ENCODE data around the gene ZNF511. TPM values are rescaled to one million over a fixed set of nuclear protein-coding genes. Genes with fewer than 3 reads are reported as not detected.

ZNF511 gene
- total and polyA plus RNA-seq, 2 experiments from 2014 or later: 53.7 to 150 TPM

DNA sequence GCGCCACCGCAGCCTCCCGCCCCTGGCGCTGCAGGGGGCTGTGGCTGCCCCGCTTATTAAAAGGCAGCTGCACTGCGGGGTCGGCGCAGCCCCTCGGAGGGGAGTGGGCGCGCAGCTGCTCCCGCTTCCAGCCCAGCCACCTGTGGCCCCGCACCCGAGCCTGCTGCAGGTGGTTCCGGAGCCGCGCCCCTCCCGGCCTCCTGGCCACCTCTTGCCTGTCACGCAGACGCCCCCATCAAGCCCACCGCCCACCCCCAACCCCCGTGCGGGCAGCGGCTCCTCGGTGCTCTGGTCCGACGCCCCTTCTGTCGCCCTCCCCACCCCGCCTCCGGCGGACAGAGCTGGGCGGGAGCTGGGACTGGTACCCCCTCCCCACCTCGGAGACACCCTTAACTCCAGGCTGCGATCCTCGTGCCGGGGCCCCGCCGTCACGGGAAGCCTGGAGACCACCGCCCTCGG lies 27.4 kb downstream of the ZNF511 start:
- Histone ChIP-seq H3K27me3 (peaks cover 63% of the 10 kb centered on the region), H3K9me3 (ENCODE audit: low read depth) (no peaks in the 10 kb centered on the region), H3K4me1 (ENCODE audit: low read depth) (peaks cover 3% of the 10 kb centered on the region), H3K27ac (no peak overlapping the region), H3K4me3 (no peak overlapping the region), H3K36me3 (no peaks in the 10 kb centered on the region)
- TF ChIP-seq, protein P1, sequence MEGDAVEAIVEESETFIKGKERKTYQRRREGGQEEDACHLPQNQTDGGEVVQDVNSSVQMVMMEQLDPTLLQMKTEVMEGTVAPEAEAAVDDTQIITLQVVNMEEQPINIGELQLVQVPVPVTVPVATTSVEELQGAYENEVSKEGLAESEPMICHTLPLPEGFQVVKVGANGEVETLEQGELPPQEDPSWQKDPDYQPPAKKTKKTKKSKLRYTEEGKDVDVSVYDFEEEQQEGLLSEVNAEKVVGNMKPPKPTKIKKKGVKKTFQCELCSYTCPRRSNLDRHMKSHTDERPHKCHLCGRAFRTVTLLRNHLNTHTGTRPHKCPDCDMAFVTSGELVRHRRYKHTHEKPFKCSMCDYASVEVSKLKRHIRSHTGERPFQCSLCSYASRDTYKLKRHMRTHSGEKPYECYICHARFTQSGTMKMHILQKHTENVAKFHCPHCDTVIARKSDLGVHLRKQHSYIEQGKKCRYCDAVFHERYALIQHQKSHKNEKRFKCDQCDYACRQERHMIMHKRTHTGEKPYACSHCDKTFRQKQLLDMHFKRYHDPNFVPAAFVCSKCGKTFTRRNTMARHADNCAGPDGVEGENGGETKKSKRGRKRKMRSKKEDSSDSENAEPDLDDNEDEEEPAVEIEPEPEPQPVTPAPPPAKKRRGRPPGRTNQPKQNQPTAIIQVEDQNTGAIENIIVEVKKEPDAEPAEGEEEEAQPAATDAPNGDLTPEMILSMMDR (IDR thresholded peaks at IDR 0.05; ENCODE audit: low read depth, low read length): no peak
- DNase-seq (ENCODE audit: low read depth in 1 of 2, low spot score in 1 of 2): no peak

DNA sequence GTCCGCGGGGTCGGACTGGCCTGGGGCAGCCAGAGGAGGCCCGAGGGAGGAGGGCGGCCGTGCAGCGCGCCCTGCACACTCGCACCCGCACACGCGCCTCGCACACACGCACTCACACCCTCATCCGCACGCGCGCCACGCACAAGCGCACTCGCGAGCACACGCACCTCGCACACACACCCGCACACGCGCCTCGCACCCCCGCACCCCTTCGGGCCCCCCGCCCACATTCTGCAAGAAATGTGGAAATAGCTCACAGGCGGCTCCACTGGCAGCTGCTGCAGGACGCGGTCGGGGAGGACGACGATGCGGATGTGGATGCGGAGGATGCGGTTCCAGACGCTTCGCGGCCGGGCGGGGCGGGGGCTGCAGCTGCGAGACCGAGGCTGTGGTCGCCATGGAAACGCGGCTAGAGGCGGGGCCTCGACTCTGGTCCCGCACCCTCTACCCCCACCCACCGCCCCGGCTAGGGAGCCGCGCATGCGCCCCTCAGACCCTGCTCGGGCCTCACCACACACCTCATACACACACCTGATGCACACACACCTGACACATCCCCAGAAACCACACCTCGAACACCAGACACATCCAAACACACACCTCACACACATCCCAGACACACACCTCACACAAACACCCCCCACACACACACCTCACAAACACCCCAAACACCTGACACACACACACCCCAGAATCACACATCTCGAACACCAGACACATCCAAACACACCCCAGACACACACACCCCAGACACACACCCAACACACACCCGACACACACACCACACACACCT lies 28.1 kb downstream of the ZNF511 start, which contains the start of gene CALY:
Gene CALY (minus strand): TSS at position 320 of the 793 bp plus-strand sequence. CDS start 7,907 bp downstream, outside the sequence.
- no peaks in the 10 kb centered on the region for H3K9me3 ChIP-seq (ENCODE audit: low read depth)
- no peaks in the 10 kb centered on the region for H3K36me3 ChIP-seq
- no peak within 1 kb of the TSS for H3K27ac ChIP-seq
- DNase-seq (ENCODE audit: low read depth in 1 of 2, low spot score in 1 of 2): peak in 1 of 2 donors; percentile 23
- H3K4me3 ChIP-seq: no peak within 1 kb of the TSS
- TF ChIP-seq, protein P1 (IDR thresholded peaks at IDR 0.05; ENCODE audit: low read depth, low read length): no peak
- peaks cover 56% of the 10 kb centered on the region for H3K27me3 ChIP-seq
- H3K4me1 ChIP-seq (ENCODE audit: low read depth): peaks cover 3% of the 10 kb centered on the region

DNA sequence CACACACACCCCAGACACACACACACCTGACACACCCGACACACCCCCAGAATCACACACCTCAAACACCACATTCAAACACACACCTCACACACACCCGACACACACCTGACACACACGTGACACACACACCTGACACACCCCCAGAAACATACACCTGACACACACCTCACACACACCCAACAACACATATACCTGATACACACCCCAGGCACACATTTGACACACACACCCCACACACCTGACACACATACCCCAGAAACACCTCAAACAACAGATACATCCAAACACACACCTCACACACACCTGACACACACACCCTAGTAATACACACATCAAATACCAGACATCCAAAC lies 28.6 kb downstream of the ZNF511 start:
- peaks cover 51% of the 10 kb centered on the region for H3K27me3 ChIP-seq
- DNase-seq (ENCODE audit: low read depth in 1 of 2, low spot score in 1 of 2): no peak
- H3K27ac ChIP-seq: no peak overlapping the region
- TF ChIP-seq, protein P1 (IDR thresholded peaks at IDR 0.05; ENCODE audit: low read depth, low read length): no peak
- no peaks in the 10 kb centered on the region for H3K9me3 ChIP-seq (ENCODE audit: low read depth)
- H3K4me3 ChIP-seq: no peak overlapping the region
- H3K36me3 ChIP-seq: no peaks in the 10 kb centered on the region
- H3K4me1 ChIP-seq (ENCODE audit: low read depth): peaks cover 3% of the 10 kb centered on the region

GRCh38 chr10:133338080-133339071 lies 29.7 kb downstream of the ZNF511 start:
- peaks cover 3% of the 10 kb centered on the region for H3K4me1 ChIP-seq (ENCODE audit: low read depth)
- DNase-seq (ENCODE audit: low read depth in 1 of 2, low spot score in 1 of 2): no peak
- TF ChIP-seq, protein P1 (IDR thresholded peaks at IDR 0.05; ENCODE audit: low read depth, low read length): no peak

GRCh38 chr10:133339708-133340380 lies 31.1 kb downstream of the ZNF511 start:
- no peak overlapping the region for H3K4me3 ChIP-seq
- H3K9me3 ChIP-seq (ENCODE audit: low read depth): no peaks in the 10 kb centered on the region
- H3K27ac ChIP-seq: no peak overlapping the region
- DNase-seq (ENCODE audit: low read depth in 1 of 2, low spot score in 1 of 2): no peak
- peaks cover 3% of the 10 kb centered on the region for H3K4me1 ChIP-seq (ENCODE audit: low read depth)
- TF ChIP-seq, protein P1 (IDR thresholded peaks at IDR 0.05; ENCODE audit: low read depth, low read length): no peak
- no peaks in the 10 kb centered on the region for H3K36me3 ChIP-seq
- peaks cover 35% of the 10 kb centered on the region for H3K27me3 ChIP-seq

More at GRCh38 chr10:133338080-133339071, 29.7 kb downstream of the ZNF511 start:
- Histone ChIP-seq H3K27ac (no peak overlapping the region), H3K27me3 (peaks cover 42% of the 10 kb centered on the region), H3K36me3 (no peaks in the 10 kb centered on the region), H3K4me3 (no peak overlapping the region), H3K9me3 (ENCODE audit: low read depth) (no peaks in the 10 kb centered on the region)

All from cardiac muscle cell (in vitro differentiated cells and primary cell).